Activated CD8-positive, alpha-beta T cell treated with anti-CD3 and anti-CD28 coated beads for 36 hours (primary cell): ENCODE measurements around the gene NBPF1. TPM values are rescaled to one million over a fixed set of nuclear protein-coding genes. Genes with fewer than 3 reads are reported as not detected.
"Not testable (repeated sequence)": the region's sequence is repeated elsewhere in the genome, so short reads cannot be mapped to it uniquely, and the experiment has no call there.

Experiments
- ATAC-seq: fragments of 200-7000 bp; cut with Tn5 transposase; one replicate; pipeline ENCODE4 v1.10.0; 2021; ENCODE audit warnings: mild to moderate bottlenecking, moderate library complexity
- CTCF ChIA-PET: fragments of 350-600 bp; sonication (Branson Sonifier 250); formaldehyde crosslinking; loops from one replicate; lab custom pipeline; 2021; ENCODE audit warnings: antibody characterized with exemption; lab: Charles Lee
- POLR2A ChIA-PET: fragments of 350-600 bp; sonication (Branson Sonifier 250); formaldehyde crosslinking; loops from one replicate; lab custom pipeline; 2021; ENCODE audit warnings: antibody characterized with exemption; lab: Charles Lee
- DNase-seq: peaks from one replicate; pipeline ENCODE4 v3.0.0-alpha.2; 2020
- H3K27ac Mint-ChIP-seq: one replicate; pipeline ENCODE4 v1.8.0; 2021; ENCODE audit warnings: mild to moderate bottlenecking, mixed read lengths
- H3K27me3 Mint-ChIP-seq: one replicate; pipeline ENCODE4 v1.8.0; 2021; ENCODE audit warnings: mixed read lengths
- H3K36me3 Mint-ChIP-seq: one replicate; pipeline ENCODE4 v1.8.0; 2021; ENCODE audit warnings: low read depth, mixed read lengths
- H3K4me1 Mint-ChIP-seq: one replicate; pipeline ENCODE4 v1.8.0; 2021; ENCODE audit warnings: low read depth, mixed read lengths
- H3K4me3 Mint-ChIP-seq: one replicate; pipeline ENCODE4 v1.8.0; 2021; ENCODE audit warnings: mild to moderate bottlenecking, moderate library complexity, mixed read lengths
- H3K9me3 Mint-ChIP-seq: one replicate; pipeline ENCODE4 v1.8.0; 2021; ENCODE audit warnings: mixed read lengths
- intact Hi-C: fragments of 100-400 bp; cut with micrococcal nuclease; formaldehyde crosslinking; loops from one replicate; pipeline ENCODE4 v1.10.0; 2022
- total RNA-seq, 2 experiments: library from RNA; stranded (reverse); gene quantifications; one replicate each; pipeline ENCODE4 v1.2.3, GENCODE V29; 2021
- TF ChIP-seq, protein P1 (sequence below): fragments of 200-600 bp; IDR thresholded peaks from one replicate; pipeline ENCODE4 v1.8.0; 2022; ENCODE audit warnings: antibody characterized with exemption, mild to moderate bottlenecking

NBPF1 gene
- total RNA-seq, 2 experiments from 2014 or later, result 2.8 to 3.1 TPM

DNA sequence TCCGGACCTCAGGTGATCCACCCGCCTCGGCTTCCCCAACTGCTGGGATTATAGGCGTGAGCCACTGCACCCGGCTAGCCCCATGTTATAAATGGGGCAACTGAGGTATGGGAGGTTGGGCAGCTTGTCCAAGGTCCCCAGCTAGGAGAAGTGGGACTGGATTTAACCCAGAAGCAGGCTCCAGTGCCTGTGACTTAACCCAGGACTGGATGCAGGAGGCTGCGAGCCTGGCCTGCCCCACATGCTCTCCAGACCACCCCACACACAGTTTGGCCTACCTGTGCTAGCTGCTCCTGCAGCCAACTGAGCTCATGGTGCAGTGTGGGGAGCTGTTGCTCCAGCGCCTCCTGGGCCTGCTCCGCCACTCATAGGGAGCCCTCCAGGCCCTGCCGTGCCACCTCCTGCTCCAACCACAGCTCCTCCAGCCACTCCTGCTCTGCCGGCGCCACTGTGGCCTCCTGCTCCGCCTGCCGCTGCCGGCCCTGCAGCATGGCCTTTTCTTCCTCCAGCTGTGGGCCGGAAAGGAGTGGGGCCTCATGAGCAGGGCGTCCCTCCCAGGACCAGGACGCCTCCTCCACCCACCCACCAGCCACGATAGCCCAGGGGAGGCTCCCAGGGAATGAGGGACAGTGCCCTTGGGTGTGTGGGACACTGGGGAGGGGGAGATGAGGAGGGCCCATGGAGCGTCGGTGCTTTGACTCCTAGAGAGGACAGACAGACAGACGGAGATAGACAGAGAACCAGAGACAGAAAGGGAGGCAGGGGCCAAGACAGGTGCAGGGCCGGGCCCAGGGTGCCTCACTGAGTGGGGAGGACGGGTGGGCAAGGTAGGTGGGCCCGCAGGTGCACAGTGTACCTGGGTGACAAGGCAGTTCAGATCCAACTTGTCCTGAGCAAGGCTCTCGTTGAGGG, 12.4 kb upstream of the NBPF1 start:
- Mint-ChIP-seq H3K27ac (no peak overlapping the region), H3K36me3 (peaks cover 16% of the 10 kb centered on the region), H3K4me3 (no peak overlapping the region), H3K27me3 (no peaks in the 10 kb centered on the region), H3K4me1 (no peaks in the 10 kb centered on the region), H3K9me3 (no peaks in the 10 kb centered on the region)
- POLR2A ChIA-PET, result interaction anchor here (1.0 kb wide), 1 partner anchor 10 kb away, joined by 3 read pairs; no protein-coding TSS in a partner anchor
- CTCF ChIA-PET, result interaction anchor here (1.1 to 1.5 kb wide), 5 partner anchors 9 to 26 kb away, joined by 3 to 6 read pairs (median 3); partner anchors contain the start of gene NBPF1
- DNase-seq, result peak; percentile 5
- TF ChIP-seq, protein P1, sequence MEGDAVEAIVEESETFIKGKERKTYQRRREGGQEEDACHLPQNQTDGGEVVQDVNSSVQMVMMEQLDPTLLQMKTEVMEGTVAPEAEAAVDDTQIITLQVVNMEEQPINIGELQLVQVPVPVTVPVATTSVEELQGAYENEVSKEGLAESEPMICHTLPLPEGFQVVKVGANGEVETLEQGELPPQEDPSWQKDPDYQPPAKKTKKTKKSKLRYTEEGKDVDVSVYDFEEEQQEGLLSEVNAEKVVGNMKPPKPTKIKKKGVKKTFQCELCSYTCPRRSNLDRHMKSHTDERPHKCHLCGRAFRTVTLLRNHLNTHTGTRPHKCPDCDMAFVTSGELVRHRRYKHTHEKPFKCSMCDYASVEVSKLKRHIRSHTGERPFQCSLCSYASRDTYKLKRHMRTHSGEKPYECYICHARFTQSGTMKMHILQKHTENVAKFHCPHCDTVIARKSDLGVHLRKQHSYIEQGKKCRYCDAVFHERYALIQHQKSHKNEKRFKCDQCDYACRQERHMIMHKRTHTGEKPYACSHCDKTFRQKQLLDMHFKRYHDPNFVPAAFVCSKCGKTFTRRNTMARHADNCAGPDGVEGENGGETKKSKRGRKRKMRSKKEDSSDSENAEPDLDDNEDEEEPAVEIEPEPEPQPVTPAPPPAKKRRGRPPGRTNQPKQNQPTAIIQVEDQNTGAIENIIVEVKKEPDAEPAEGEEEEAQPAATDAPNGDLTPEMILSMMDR, result peak; percentile 1
- no peak for ATAC-seq
- intact Hi-C loops, result no loop called here

DNA sequence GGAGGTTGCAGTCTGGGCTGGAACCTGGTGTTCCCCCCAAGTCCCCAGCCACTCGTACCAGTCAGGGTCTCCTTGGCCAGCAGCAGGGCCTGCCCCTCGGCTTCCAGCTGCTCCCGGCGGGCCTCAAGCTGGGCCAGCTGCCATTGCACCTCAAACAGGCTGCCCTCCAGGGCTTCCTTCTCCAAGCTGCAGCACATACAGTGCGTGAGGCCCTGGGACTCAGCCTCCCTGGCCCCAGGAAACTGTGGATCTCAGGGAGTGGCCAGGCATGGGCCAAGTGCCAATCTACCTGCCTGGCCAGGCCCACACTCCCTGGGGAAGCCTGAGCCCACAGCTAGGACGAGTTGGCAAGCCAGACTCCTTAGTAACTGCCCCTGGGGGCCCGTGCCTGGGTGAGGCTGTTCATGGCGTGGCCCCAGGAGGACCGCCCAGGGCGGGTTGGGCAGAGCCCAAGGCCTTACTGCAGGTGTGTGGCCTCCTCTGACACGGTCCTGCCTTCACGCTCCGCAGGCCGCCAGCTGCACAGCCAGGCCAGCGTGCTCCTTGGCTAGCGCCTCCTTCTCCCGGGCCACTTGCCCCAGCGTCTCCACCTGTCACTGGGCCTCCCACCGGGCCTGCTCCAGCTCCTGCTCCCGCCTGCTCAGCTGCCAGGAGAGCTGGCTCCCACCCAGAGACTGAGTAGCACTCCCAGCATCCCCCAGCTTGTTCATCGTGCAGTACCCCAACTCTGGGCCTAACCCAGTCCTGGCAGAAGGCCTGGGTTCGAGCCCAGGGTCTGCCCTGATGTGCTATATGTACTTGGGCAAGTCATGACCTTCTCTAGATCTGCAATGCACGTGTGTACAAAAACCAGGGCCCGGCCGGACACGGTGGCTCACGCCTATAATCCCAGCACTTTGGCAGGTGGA, 10.7 kb upstream of the NBPF1 start:
- DNase-seq, result peak; percentile 2
- H3K4me1 Mint-ChIP-seq, ATAC-seq, H3K9me3 Mint-ChIP-seq, intact Hi-C loops, H3K27me3 Mint-ChIP-seq, POLR2A ChIA-PET, H3K4me3 Mint-ChIP-seq, H3K27ac Mint-ChIP-seq: not testable (repeated sequence)
- CTCF ChIA-PET, result interaction anchor here (0.6 to 1.5 kb wide), 9 partner anchors 8 to 107 kb away, joined by 3 to 7 read pairs (median 4); partner anchors contain the start of gene NBPF1
- H3K36me3 Mint-ChIP-seq, result peaks cover 12% of the 10 kb centered on the region

DNA sequence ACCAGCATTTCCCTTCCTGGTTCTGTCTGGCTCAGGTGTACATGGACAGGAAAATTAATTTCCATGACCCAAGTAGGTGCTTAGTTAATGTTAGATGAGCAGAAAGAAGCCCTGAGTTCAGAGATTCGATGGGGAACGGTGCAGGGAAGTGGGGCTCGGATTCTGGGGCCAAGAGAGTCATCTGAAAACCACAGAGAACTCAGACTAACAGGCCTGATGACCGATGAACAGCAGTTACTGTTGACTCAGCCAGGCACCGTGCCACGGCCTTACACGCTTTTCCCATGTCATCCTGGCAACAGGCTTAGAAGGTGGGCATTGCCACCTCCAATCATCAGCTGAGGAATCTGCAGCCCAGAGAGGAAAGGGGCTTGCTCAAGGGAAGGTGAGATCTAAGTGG, 10.0 kb upstream of the NBPF1 start:
- H3K4me1 Mint-ChIP-seq, H3K4me3 Mint-ChIP-seq, POLR2A ChIA-PET, CTCF ChIA-PET, ATAC-seq, H3K27ac Mint-ChIP-seq, H3K9me3 Mint-ChIP-seq, H3K27me3 Mint-ChIP-seq, intact Hi-C loops: not testable (repeated sequence)
- peaks cover 12% of the 10 kb centered on the region for H3K36me3 Mint-ChIP-seq
- peak; percentile 2 for DNase-seq

DNA sequence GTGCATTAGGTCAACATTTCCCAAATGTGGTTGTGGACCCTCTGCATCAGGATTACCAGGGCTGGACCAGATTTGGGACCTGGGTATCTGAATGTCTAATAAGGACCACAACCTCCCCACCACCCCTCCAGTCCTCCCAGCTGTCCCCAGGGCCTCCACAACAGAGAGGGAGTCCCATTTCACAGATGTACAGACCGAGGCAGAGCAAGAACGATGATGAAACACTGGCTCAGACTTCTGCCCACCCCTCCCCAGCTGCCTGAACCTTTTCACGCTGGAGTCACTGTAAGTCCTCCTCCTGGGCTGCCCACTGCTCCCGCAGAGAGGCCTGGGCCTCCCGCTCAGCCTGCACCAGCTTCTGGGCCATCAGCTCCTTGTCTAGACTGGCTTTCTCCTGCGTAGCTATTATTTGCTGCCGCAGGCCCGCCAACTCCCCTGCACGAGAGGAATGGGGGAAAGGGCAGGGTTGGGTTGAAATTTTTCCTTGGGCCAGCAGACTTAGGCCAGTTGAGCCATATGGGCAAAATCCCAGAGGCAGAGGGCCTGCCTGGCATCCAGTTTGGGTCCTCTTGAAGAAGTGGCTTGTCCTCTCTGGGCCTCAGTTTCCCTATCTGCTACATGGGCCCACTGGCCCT, 8.4 kb upstream of the NBPF1 start:
- H3K27me3 Mint-ChIP-seq, H3K4me1 Mint-ChIP-seq, H3K27ac Mint-ChIP-seq, intact Hi-C loops, H3K36me3 Mint-ChIP-seq, H3K4me3 Mint-ChIP-seq, ATAC-seq, H3K9me3 Mint-ChIP-seq: not testable (repeated sequence)
- POLR2A ChIA-PET, result interaction anchor here (0.6 to 1.7 kb wide), 2 partner anchors 108 to 253 kb away, joined by 3 to 5 read pairs; no protein-coding TSS in a partner anchor
- CTCF ChIA-PET, result interaction anchor here (1.0 to 2.0 kb wide), 7 partner anchors 9 to 338 kb away, joined by 4 to 17 read pairs (median 6); partner anchors contain the start of gene NBPF1
- peak; percentile 1 for DNase-seq

DNA sequence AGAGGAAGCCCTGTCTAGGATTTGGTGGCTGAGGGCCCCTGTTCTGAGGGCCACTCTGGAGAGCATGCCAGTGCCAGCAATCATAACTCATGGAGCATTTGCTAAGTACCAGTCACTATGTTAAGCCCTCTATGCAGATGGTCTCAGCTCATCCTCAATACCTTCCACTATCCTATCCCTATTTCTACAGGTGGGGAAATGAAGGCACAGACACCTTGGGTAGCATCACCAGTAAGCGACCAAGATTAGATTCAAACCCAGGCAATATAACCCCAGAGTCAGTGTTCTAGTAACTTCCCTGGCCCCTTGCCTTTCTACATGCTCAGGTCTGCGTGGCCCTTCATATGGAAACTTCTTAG, 7.9 kb upstream of the NBPF1 start:
- no peaks in the 10 kb centered on the region for H3K4me1 Mint-ChIP-seq
- no peak overlapping the region for H3K4me3 Mint-ChIP-seq
- no peak overlapping the region for H3K27ac Mint-ChIP-seq
- DNase-seq (no peak), ATAC-seq (no peak)
- POLR2A ChIA-PET, result interaction anchor here (1.7 kb wide), 1 partner anchor 108 kb away, joined by 5 read pairs; no protein-coding TSS in a partner anchor
- peaks cover 5% of the 10 kb centered on the region for H3K36me3 Mint-ChIP-seq
- intact Hi-C loops, result no loop called here
- TF ChIP-seq, protein P1, result peak; percentile 17
- H3K27me3 Mint-ChIP-seq, result no peaks in the 10 kb centered on the region
- CTCF ChIA-PET, result interaction anchor here (1.0 to 2.0 kb wide), 9 partner anchors 9 to 339 kb away, joined by 4 to 17 read pairs (median 6); partner anchors contain the start of gene NBPF1
- no peaks in the 10 kb centered on the region for H3K9me3 Mint-ChIP-seq

DNA sequence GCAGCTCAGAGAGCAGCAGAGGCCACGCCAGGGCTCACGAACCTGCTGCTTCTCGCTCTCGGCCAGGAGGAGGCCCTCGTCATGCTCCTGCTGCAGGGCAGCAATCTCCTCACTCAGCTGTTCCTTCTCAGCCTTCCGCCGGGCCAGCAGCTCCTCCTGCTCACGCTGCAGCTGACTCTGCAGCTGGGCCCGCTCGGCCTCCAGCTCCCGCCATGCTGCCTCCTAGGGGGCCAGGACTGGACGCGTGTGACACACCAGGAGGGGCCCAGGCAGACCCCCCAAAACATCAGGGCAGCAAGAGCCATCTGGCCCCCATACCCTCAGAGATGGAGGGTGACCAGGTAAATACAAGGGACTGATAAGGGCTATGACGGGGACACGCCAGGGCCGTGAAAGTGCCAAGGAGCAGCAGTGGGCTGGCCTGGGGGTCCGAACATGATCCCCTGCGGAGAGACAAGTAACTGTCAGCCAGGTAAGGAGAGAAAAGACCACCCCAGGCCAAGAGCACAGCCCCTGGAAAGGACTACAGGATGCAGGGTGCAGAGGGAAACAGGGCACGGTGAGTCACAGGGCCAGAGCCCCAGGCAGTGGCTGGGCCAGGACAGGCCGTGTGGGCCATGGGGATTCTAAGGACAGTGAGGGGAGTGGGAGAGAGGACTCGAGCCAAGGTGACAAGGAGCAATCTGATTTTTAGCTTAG, 6.6 kb upstream of the NBPF1 start:
- H3K27ac Mint-ChIP-seq, H3K27me3 Mint-ChIP-seq, H3K4me3 Mint-ChIP-seq, H3K9me3 Mint-ChIP-seq, H3K4me1 Mint-ChIP-seq, ATAC-seq, H3K36me3 Mint-ChIP-seq, intact Hi-C loops: not testable (repeated sequence)
- CTCF ChIA-PET, result interaction anchor here (1.1 to 1.4 kb wide), 2 partner anchors 12 to 340 kb away, joined by 3 to 9 read pairs; no protein-coding TSS in a partner anchor
- peak; percentile 1 for DNase-seq
- POLR2A ChIA-PET, result interaction anchor here (0.6 to 1.7 kb wide), 2 partner anchors 106 to 285 kb away, joined by 3 to 5 read pairs; no protein-coding TSS in a partner anchor
